Endodermal cell (in vitro differentiated cells): Measurements from ENCODE around the gene DDA1. TPM values are rescaled to one million over a fixed set of nuclear protein-coding genes. Genes with fewer than 3 reads are reported as not detected.

Experiments
- DNase-seq: peaks from one replicate; pipeline ENCODE4 v3.0.0-alpha.2; 2017
- H3K27ac ChIP-seq: 2 replicates; pipeline ENCODE4 v1.5.1; 2013; ENCODE audit warnings: mild to moderate bottlenecking, low read depth, low read length, moderate library complexity
- H3K27me3 ChIP-seq: 2 replicates; pipeline ENCODE4 v1.6.1; 2013; ENCODE audit warnings: mild to moderate bottlenecking, low read length, moderate library complexity; ENCODE audit not compliant: insufficient read depth, control insufficient read depth, poor library complexity, severe bottlenecking
- H3K36me3 ChIP-seq: 2 replicates; pipeline ENCODE4 v1.7.0; 2013; ENCODE audit warnings: mild to moderate bottlenecking, low read length, moderate library complexity; ENCODE audit not compliant: control insufficient read depth, insufficient read depth
- H3K4me1 ChIP-seq: one replicate; pipeline ENCODE4 v1.7.0; 2013; ENCODE audit warnings: low read length; ENCODE audit not compliant: control insufficient read depth, insufficient read depth
- H3K4me3 ChIP-seq: 2 replicates; pipeline ENCODE4 v1.5.1; 2013; ENCODE audit warnings: mild to moderate bottlenecking, low read length, moderate library complexity
- H3K9ac ChIP-seq: 2 replicates; pipeline ENCODE4 v1.6.1; 2013; ENCODE audit warnings: mild to moderate bottlenecking, low read length, moderate library complexity; ENCODE audit not compliant: poor library complexity, severe bottlenecking; ENCODE audit errors: extremely low read depth
- H3K9me3 ChIP-seq: 2 replicates; pipeline ENCODE4 v1.6.1; 2013; ENCODE audit warnings: mild to moderate bottlenecking, low read length, moderate library complexity; ENCODE audit not compliant: control insufficient read depth
- H3K27ac Mint-ChIP-seq: 2 replicates; pipeline ENCODE4 v1.8.0; 2020; ENCODE audit warnings: mixed read lengths
- H3K27me3 Mint-ChIP-seq: 2 replicates; pipeline ENCODE4 v1.8.0; 2021; ENCODE audit warnings: mild to moderate bottlenecking, mixed read lengths; ENCODE audit not compliant: insufficient read depth
- H3K36me3 Mint-ChIP-seq: 2 replicates; pipeline ENCODE4 v1.8.0; 2020; ENCODE audit warnings: low read depth, mixed read lengths
- H3K4me1 Mint-ChIP-seq: 2 replicates; pipeline ENCODE4 v1.8.0; 2020; ENCODE audit warnings: mixed read lengths
- H3K4me3 Mint-ChIP-seq: 2 replicates; pipeline ENCODE4 v1.8.0; 2020; ENCODE audit warnings: mild to moderate bottlenecking, moderate library complexity, mixed read lengths
- H3K9me3 Mint-ChIP-seq: 2 replicates; pipeline ENCODE4 v1.8.0; 2020; ENCODE audit warnings: mild to moderate bottlenecking, mixed read lengths
- WGBS, 2 experiments: methylation state at CpG; one replicate each; pipeline versions ENCODE4 v1.1.5 to v1.1.7; 2013; ENCODE audit warnings: missing lambda C conversion rate in 2 of 2, mixed read lengths in 1 of 2; ENCODE audit not compliant: insufficient coverage in 1 of 2, insufficient read length in 1 of 2; 5-methylcytosine and 5-hydroxymethylcytosine counted together
- total RNA-seq, 2 donors: library from RNA; stranded (reverse); fragmentation: NEBNext Ultra II Directional in 1 of 2; extraction: Animal tissue kit (Norgen Biotek cat#: 25700) in 1 of 2; gene quantifications; 2 replicates in 1 of 2; 3 replicates in 1 of 2; pipeline ENCODE4 v1.2.1, GENCODE V29; 2021
- TF ChIP-seq, protein P1 (sequence below): fragments of 200-600 bp; sonication (generic); conservative IDR thresholded peaks from 2 replicates; pipeline ENCODE4 v1.5.0; 2021; ENCODE audit warnings: antibody characterized with exemption, mild to moderate bottlenecking

Gene DDA1
- total RNA-seq, 2 donors from 2014 or later = 36.9 to 42.3 TPM

DNA sequence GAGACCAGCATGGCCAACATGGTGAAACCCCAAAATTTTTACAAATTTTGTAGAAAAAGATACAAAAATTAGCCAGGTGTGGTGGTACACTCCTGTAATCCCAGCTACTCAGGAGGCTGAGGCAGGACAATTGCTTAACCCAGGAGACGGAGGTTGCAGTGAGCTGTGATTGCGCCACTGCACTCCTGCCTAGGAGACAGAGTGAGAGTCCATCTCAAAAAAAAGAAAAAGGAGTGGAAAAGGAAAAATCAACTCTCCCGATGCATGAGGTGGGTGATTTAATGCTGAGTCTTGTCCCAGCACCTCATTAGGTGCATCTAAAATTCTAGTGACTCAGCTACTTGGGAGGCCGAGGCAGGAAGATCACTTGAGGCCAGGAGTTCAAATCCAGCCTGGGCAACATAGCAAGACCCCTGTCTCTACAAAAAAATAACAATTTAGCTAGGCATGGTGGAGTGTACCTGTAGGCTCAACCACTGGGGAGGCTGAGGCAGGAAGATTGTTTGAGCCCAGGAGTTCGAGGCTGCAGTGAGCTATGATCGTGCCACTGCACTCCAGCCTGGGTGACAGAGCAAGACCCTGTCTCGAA lies 47.8 kb downstream of the DDA1 start:
- Mint-ChIP-seq H3K27ac (no peak overlapping the region), H3K4me1 (no peaks in the 10 kb centered on the region), H3K36me3 (no peaks in the 10 kb centered on the region), H3K27me3 (peaks cover 2% of the 10 kb centered on the region), H3K4me3 (no peak overlapping the region), H3K9me3 (no peaks in the 10 kb centered on the region)
- no peaks in the 10 kb centered on the region for H3K9me3 ChIP-seq
- no peak for DNase-seq
- WGBS, 2 experiments = 92 to 93% methylated on average over 4 to 7 of the region's 7 CpGs
- H3K27ac ChIP-seq = no peak overlapping the region
- no peak overlapping the region for H3K4me3 ChIP-seq
- no peak overlapping the region for H3K9ac ChIP-seq
- TF ChIP-seq, protein P1, sequence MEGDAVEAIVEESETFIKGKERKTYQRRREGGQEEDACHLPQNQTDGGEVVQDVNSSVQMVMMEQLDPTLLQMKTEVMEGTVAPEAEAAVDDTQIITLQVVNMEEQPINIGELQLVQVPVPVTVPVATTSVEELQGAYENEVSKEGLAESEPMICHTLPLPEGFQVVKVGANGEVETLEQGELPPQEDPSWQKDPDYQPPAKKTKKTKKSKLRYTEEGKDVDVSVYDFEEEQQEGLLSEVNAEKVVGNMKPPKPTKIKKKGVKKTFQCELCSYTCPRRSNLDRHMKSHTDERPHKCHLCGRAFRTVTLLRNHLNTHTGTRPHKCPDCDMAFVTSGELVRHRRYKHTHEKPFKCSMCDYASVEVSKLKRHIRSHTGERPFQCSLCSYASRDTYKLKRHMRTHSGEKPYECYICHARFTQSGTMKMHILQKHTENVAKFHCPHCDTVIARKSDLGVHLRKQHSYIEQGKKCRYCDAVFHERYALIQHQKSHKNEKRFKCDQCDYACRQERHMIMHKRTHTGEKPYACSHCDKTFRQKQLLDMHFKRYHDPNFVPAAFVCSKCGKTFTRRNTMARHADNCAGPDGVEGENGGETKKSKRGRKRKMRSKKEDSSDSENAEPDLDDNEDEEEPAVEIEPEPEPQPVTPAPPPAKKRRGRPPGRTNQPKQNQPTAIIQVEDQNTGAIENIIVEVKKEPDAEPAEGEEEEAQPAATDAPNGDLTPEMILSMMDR = no peak
- H3K4me1 ChIP-seq = no peaks in the 10 kb centered on the region
- no peaks in the 10 kb centered on the region for H3K36me3 ChIP-seq
- no peaks in the 10 kb centered on the region for H3K27me3 ChIP-seq

DNA sequence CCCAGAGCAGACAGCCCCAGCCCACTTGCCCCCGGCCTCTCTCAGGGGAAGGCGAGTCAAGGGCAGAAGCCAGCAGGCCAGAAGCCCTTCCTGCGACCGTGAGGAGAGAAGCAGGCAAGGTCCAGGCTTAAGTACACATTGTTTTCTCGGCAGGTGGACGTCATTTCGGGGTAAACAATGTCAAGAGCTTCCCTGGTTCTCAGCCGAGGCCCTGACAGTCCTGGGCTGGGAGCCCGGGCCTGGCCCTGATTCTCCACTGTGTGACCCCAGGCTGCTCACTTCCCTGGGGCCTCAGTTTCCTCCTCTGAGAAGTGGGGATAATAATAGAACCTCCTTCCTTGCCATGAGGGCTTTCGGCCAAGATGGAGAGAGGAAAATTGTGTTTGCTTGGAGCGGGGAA lies 48.4 kb downstream of the DDA1 start:
- no peaks in the 10 kb centered on the region for H3K4me1 ChIP-seq
- H3K36me3 Mint-ChIP-seq = no peaks in the 10 kb centered on the region

DNA sequence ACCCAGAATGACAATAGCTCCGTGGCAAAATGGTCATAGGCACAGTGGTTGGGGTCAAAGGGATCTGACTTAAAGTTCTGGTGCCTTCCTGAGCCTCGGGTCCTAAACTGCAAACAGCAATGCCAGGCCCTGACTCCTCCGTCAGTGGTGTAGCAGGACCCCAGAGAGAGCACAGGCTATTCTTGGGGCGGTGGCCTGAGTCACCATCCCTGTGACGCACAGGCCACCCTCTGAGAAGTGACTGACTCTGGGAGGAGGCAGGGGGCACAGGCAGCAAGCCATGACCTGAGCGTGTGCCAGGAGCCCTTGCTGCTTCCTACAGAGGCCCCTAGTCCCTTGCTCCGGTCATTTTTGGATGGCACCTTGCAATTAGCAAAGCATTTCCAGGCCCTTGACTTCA lies 49.0 kb downstream of the DDA1 start:
- no peaks in the 10 kb centered on the region for H3K9me3 ChIP-seq
- no peak overlapping the region for H3K4me3 ChIP-seq
- H3K4me1 ChIP-seq = no peaks in the 10 kb centered on the region
- Mint-ChIP-seq H3K9me3 (no peaks in the 10 kb centered on the region), H3K36me3 (no peaks in the 10 kb centered on the region), H3K4me3 (no peak overlapping the region), H3K27me3 (peaks cover 7% of the 10 kb centered on the region), H3K27ac (no peak overlapping the region), H3K4me1 (no peaks in the 10 kb centered on the region)
- no peak overlapping the region for H3K27ac ChIP-seq
- H3K36me3 ChIP-seq = no peaks in the 10 kb centered on the region
- 87 to 90% methylated on average over 4 to 7 of the region's 7 CpGs for WGBS, 2 experiments
- TF ChIP-seq, protein P1 = no peak
- H3K27me3 ChIP-seq = no peaks in the 10 kb centered on the region
- no peak overlapping the region for H3K9ac ChIP-seq
- no peak for DNase-seq

More for the DNA sequence above, 48.4 kb downstream of the DDA1 start:
- H3K27me3 ChIP-seq = no peaks in the 10 kb centered on the region
- H3K4me3 ChIP-seq = no peak overlapping the region
- WGBS, 2 experiments = 91 to 94% methylated on average over 9 of the region's 11 CpGs
- TF ChIP-seq, protein P1 = no peak
- Mint-ChIP-seq H3K4me3 (no peak overlapping the region), H3K27ac (no peak overlapping the region), H3K4me1 (no peaks in the 10 kb centered on the region), H3K27me3 (peaks cover 7% of the 10 kb centered on the region), H3K9me3 (no peaks in the 10 kb centered on the region)
- no peak overlapping the region for H3K27ac ChIP-seq
- H3K9me3 ChIP-seq = no peaks in the 10 kb centered on the region
- no peak for DNase-seq
- no peak overlapping the region for H3K9ac ChIP-seq
- no peaks in the 10 kb centered on the region for H3K36me3 ChIP-seq
